ENCODE results near the gene CMSS1.

GRCh38 chr3:99921377-99921695 lies 103.7 kb downstream of the CMSS1 start:
- TF ChIP-seq CTCF (IDR thresholded peaks at IDR 0.05): no peak
- TF ChIP-seq EZH2 (IDR thresholded peaks at IDR 0.05): no peak
- TF ChIP-seq EZH2phosphoT487 (IDR thresholded peaks at IDR 0.05): no peak

All from neural progenitor cell (in vitro differentiated cells).